HepG2 (cell line): ENCODE results near the gene TMEM87A. TPM values are rescaled to one million over a fixed set of nuclear protein-coding genes. Genes with fewer than 3 reads are reported as not detected.

Experiments
- CREB1 ChIP-seq, 2 experiments: fragments of 450-650 bp in 1 of 2; IDR thresholded peaks; 2 replicates each; pipeline ENCODE4 v1.6.1; 2016 to 2017; ENCODE audit warnings: control low read depth in 1 of 2, mild to moderate bottlenecking in 1 of 2, missing compliant biosample characterization in 1 of 2, missing genetic modification characterization in 1 of 2
- FOSL1 ChIP-seq: sonication (generic); formaldehyde crosslinking; IDR thresholded peaks from 2 replicates; pipeline ENCODE4 v1.9.0; 2021; ENCODE audit warnings: missing genetic modification reagents, borderline replicate concordance
- HNRNPH1 ChIP-seq: fragments of 200-400 bp; formaldehyde crosslinking; optimal IDR thresholded peaks from 2 replicates; pipeline ENCODE3; 2017; ENCODE audit warnings: mild to moderate bottlenecking, low read depth, low read length
- MED1 ChIP-seq: sonication (generic); formaldehyde crosslinking; IDR thresholded peaks from 2 replicates; pipeline ENCODE4 v1.4.0; 2020; ENCODE audit warnings: missing genetic modification reagents
- MED8 ChIP-seq: sonication (generic); formaldehyde crosslinking; IDR thresholded peaks from 2 replicates; pipeline ENCODE4 v1.8.1; 2023; ENCODE audit warnings: mild to moderate bottlenecking, missing genetic modification reagents; ENCODE audit not compliant: insufficient replicate concordance
- NFKB2 ChIP-seq: sonication (generic); formaldehyde crosslinking; IDR thresholded peaks from 2 replicates; pipeline ENCODE4 v1.4.0; 2020; ENCODE audit warnings: missing genetic modification reagents, borderline replicate concordance
- PHF20 ChIP-seq: sonication (generic); formaldehyde crosslinking; IDR thresholded peaks from 2 replicates; pipeline ENCODE4 v1.5.0; 2020; ENCODE audit warnings: mild to moderate bottlenecking, missing genetic modification reagents
- SP140L ChIP-seq: sonication (generic); formaldehyde crosslinking; IDR thresholded peaks from 2 replicates; pipeline ENCODE4 v1.4.0; 2020; ENCODE audit warnings: missing genetic modification reagents, borderline replicate concordance
- SRSF9 ChIP-seq: fragments of 200-400 bp; formaldehyde crosslinking; IDR thresholded peaks from 2 replicates; pipeline ENCODE4 v1.6.1; 2018; ENCODE audit warnings: borderline replicate concordance, mild to moderate bottlenecking, low read depth, low read length; ENCODE audit not compliant: insufficient read depth, poor library complexity, severe bottlenecking
- STAT5B ChIP-seq: sonication (generic); formaldehyde crosslinking; IDR thresholded peaks from 2 replicates; pipeline ENCODE4 v1.4.0; 2020; ENCODE audit warnings: missing genetic modification reagents
- TCF7L2 ChIP-seq: IDR thresholded peaks from 2 replicates; pipeline ENCODE4 v1.6.1; 2011; ENCODE audit warnings: mild to moderate bottlenecking, low read depth, low read length, moderate library complexity
- ZBED4 ChIP-seq: sonication (generic); formaldehyde crosslinking; IDR thresholded peaks from 2 replicates; pipeline ENCODE4 v1.4.0; 2020; ENCODE audit warnings: missing genetic modification reagents, borderline replicate concordance
- ZBTB10 ChIP-seq: sonication (generic); formaldehyde crosslinking; IDR thresholded peaks from 2 replicates; pipeline ENCODE4 v1.4.0; 2020; ENCODE audit warnings: missing genetic modification reagents, borderline replicate concordance
- ZBTB21 ChIP-seq: sonication (generic); formaldehyde crosslinking; IDR thresholded peaks from 2 replicates; pipeline ENCODE4 v1.4.0; 2020; ENCODE audit warnings: missing genetic modification reagents
- ZEB1 ChIP-seq: IDR thresholded peaks from 2 replicates; pipeline ENCODE4 v1.6.1; 2012; ENCODE audit warnings: mild to moderate bottlenecking, low read depth, inconsistent platforms; ENCODE audit not compliant: insufficient replicate concordance
- ZNF543 ChIP-seq: sonication (generic); formaldehyde crosslinking; IDR thresholded peaks from 2 replicates; pipeline ENCODE4 v1.4.0; 2020; ENCODE audit warnings: mild to moderate bottlenecking, missing genetic modification reagents
- ZNF558 ChIP-seq: sonication (generic); formaldehyde crosslinking; IDR thresholded peaks from 2 replicates; pipeline ENCODE4 v1.9.0; 2022; ENCODE audit warnings: mild to moderate bottlenecking, missing genetic modification reagents, borderline replicate concordance
- ZNF800 ChIP-seq: sonication (generic); formaldehyde crosslinking; IDR thresholded peaks from 2 replicates; pipeline ENCODE4 v1.4.0; 2020; ENCODE audit warnings: missing genetic modification reagents
- ZNF841 ChIP-seq: sonication (generic); formaldehyde crosslinking; IDR thresholded peaks from 2 replicates; pipeline ENCODE4 v1.8.1; 2023; ENCODE audit warnings: missing genetic modification reagents, borderline replicate concordance
- ZSCAN25 ChIP-seq: sonication (generic); formaldehyde crosslinking; IDR thresholded peaks from 2 replicates; pipeline ENCODE4 v1.8.0; 2022; ENCODE audit warnings: mild to moderate bottlenecking, missing genetic modification reagents
- polyA plus RNA-seq, 8 experiments: library from polyadenylated mRNA; depleted of rRNA in 3 of 8; stranded (reverse) in 7 of 8; unstranded in 1 of 8; fragments of >200 nt; fragmentation: Illumina TruSeq in 4 of 8; extraction: Trizol in 4 of 8; gene quantifications; 2 replicates each; pipeline versions ENCODE4 v1.2.1 to v1.2.3, GENCODE V29; 2011 to 2016; ENCODE audit warnings: low read depth in 4 of 8, missing spikeins in 1 of 8, mixed read lengths in 1 of 8; ENCODE audit not compliant: insufficient read depth in 1 of 8
- total RNA-seq, 5 experiments: library from RNA; depleted of rRNA; stranded (reverse); fragments of >200 nt; fragmentation: Illumina TruSeq; extraction: Trizol; gene quantifications; 2 replicates each; pipeline ENCODE4 v1.2.3, GENCODE V29; 2016; ENCODE audit warnings: low read depth in 1 of 5

The TMEM87A gene
- total and polyA plus RNA-seq, 2 of the 13 experiments (the other 11 are each of a cell fraction or from before 2014, with no cell fraction given) = 20.2 to 42.8 TPM

- TF ChIP-seq MED1 (CRISPR knock-in tag) = peak; percentile 47; the same call in 1 of the 2 replicates
- no peak for TF ChIP-seq FOSL1 (CRISPR knock-in tag)
- TF ChIP-seq ZNF841 (CRISPR knock-in tag) = no peak
- TF ChIP-seq TCF7L2 = no peak
- TF ChIP-seq ZBED4 (CRISPR knock-in tag) = no peak
- peak; percentile 63; the same call in 1 of the 2 replicates for TF ChIP-seq NFKB2 (CRISPR knock-in tag)
- TF ChIP-seq HNRNPH1 = no peak
- no peak for TF ChIP-seq ZEB1
- TF ChIP-seq ZBTB10 (CRISPR knock-in tag) = no peak
- no peak for TF ChIP-seq SRSF9
- 0 out of 2 replicates have a peak, but pooled peaks have one; percentile 34 for TF ChIP-seq ZNF558 (CRISPR knock-in tag)
- no peak for TF ChIP-seq STAT5B (CRISPR knock-in tag)
- TF ChIP-seq SP140L (CRISPR knock-in tag) = no peak
- TF ChIP-seq ZSCAN25 (CRISPR knock-in tag) = no peak
- TF ChIP-seq ZBTB21 (CRISPR knock-in tag) = no peak
- no peak for TF ChIP-seq CREB1 (IDR thresholded peaks at IDR 0.05)
- TF ChIP-seq CREB1 (CRISPR knock-in tag; IDR thresholded peaks at IDR 0.05) = peak; percentile 51
- peak; percentile 95 for TF ChIP-seq PHF20 (CRISPR knock-in tag)
- TF ChIP-seq ZNF543 (CRISPR knock-in tag) = peak; percentile 63; the same call in 1 of the 2 replicates
- peak; percentile 49 for TF ChIP-seq MED8
- TF ChIP-seq ZNF800 = no peak
Observed at GRCh38 chr15:42207674-42208579, 65.3 kb downstream of the TMEM87A start, which contains the start of gene VPS39 (continued).
